Renal cortical epithelial cell (primary cell): ENCODE measurements around the gene RCAN1. TPM values are rescaled to one million over a fixed set of nuclear protein-coding genes. Genes with fewer than 3 reads are reported as not detected.
"Not testable (repeated sequence)": the region's sequence is repeated elsewhere in the genome, so short reads cannot be mapped to it uniquely, and the experiment has no call there.

Source experiments
- DNase-seq: peaks from one replicate; pipeline ENCODE4 v3.0.0-alpha.2; 2011; ENCODE audit warnings: low read depth
- total RNA-seq: library from RNA; depleted of rRNA; stranded (reverse); fragments of >200 nt; gene quantifications from 2 replicates; pipeline ENCODE4 v1.2.3, GENCODE V29; 2014

Gene RCAN1
- total RNA-seq, 1 donor from 2014 or later, result 113 TPM

DNA sequence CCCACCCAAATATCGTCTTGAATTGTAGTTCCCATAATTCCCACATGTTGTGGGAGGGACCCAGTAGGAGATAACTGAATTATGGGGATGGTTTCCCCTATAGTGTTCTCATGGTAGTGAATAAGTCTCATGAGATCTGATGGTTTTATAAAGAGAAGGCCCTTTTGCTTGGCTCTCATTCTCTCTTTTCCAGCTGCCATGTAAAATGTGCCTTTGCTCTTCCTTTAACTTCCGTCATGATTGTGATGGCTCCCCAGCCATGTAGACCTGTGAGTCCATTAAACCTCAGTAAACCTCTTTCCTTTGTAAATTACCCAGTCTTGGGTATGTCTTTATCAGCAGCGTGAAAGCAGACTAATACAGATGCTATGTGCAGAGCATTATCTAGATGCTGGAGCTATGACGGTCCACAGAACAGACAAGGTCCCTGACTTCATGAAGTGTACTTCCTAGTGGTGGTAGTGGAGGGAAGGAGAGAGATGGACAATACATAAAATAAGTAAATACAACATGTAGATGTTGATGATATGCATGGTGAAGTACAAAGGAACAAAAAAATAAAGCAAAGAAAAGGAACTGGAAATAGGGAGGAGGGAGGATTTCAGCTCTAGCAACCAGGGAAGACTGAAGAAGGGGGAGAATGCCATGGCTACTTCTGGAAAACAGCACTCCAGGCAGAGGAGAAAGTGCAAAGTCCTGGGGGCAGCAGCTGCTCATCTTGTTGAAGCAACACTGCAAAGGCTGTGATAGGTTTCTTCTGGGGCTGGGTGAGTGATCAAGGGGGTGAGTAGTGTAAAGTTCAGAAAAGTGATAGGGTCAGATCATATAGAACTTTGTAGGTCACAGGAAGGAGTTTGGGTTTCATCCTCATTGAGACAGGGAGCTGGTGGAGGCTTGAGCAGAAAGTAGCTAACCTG is 6.8 kb upstream of the RCAN1 start:
- DNase-seq, result no peak

DNA sequence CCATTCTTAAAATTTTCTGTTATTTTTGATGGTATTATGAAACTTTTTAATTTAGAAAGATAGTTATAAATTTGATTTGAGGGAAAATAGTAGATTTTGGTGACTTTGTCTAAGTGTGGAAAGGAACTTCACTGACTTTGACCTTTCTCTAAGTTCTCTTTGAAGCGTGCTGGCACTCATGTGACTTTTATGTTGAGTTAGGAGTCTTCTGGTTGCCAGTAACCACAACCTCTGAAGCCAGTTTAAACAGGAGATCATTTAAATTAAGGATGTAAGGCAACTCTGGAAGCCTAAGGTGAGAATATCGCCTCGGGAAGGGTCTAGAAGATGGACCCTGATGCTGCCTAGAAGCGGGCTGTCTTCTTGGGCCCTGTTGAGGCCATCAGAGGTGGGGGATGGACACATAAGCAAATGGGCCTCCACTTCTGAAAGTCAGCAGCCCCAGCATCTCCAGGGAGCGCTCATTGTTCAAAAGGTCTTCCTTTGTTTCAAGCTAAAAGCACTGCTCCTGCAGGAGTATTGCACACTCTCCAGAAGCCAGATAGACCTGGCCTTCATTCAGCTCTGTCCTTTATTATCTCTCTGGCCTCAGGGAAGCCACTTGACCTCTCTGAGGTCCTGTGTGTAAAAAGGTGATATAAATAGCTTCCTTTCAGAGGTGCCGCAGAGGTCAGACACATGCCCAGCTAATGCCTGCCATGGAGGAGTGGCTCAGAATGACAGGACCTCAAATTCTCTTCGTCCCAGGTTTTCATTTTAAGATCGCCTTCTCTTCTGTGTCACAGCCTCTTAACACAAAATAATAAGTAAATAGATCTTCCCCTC is 5.1 kb upstream of the RCAN1 start:
- DNase-seq, result no peak

DNA sequence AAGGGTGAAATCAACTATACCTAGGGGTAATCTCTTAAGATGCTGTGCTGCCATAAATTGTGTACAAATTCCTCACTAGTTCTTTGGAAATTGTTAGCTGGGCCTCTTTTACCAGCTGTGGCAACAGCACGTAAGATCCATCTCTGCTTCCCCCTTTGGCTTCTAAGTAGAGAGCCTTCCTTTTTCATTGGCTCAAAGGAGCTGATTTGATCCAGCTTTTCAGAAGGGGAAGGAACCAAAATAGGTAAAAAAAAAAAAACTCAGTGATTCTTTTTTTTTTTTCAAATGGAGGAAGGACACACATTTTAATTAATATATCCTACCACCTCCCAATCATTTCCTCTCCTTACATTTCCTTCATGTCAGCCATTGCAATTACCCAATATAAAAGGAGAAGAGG is 4.0 kb upstream of the RCAN1 start:
- DNase-seq, result no peak

DNA sequence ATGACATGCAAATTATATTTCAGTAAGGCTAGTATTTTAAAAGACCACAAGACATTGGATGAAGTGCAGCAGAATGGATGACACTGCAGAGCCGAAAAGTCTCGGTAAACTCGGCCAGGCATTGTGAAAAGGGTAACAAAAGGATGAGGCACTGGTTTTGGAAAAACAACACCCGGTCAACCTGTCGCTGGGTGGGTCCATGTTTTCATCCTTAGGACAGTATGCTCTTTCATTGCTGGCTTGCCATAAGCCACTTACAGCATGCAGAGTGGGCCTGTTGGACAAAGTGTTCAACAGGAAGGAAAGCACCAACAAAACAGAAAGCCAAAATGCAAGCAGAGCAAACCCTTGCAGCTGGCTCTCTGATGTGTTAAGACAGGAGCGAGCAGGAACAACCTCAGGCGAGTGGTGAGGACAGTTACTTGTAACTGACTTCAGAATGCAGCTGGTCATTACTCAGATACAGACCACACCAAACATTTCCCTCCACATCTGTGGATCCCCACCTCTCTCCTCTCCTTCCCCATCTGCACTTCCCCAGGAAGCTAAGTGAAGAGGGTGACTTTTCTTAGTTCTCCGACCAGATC is 2.9 kb upstream of the RCAN1 start:
- DNase-seq, result no peak

DNA sequence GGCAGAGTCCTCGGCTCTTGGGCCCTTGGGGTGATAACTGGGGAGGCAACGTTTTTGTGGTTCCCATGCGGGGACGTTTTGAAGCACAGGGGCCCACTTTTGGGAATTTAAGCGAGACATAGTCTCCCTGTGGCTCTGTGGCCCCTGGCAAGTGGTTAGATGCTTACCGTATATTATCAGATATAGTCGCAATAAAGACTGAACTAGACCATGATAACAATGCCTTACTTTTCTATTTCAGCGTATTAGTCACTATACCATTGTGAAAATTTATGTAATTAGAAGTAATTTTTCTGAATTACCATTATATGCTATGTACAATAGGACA is 538 bp upstream of the RCAN1 start:
- DNase-seq, result no peak

DNA sequence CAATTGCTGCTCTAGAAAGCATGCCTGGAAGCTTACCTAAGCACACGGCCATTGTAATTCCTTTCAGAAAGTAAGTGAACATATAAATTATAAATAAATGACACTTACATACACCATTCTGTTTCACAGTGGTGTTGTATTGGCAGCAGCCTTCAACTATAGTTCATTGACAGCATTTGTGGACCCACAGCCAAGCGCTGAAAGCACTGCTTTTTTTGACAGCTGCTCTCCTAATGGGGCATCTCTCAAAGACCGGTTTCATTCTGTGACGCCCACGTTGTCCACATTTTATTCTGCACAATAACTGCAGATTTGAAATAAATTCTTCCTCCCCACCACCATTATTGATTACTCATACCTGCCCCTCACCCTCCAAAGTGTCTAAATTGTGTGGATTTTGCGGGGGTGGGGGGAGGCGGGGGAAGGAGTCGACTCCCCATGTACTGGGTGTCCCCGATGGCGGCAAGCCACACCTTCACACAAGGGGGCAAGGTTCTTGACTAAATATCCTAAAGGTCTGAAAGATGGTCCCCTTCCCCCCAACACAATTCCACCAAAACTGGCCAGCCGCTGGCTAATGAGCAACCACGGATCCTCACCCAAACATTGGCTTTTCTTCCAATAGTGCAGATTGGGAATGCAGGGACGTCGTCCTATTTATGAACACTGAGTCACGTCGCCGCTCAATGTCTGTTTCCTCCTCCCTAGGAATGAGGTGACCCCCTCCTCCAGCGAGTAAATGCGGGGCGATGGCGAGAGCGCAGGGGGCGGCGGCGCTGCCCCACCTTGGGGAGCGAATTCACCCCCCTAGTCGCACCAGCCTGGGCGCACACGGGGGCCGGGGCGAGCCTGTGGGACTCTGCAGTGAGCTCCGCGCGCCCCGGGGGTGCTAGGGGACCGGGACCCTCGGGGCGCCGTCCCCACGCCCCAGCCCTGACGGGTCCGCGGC is 960 bp downstream of the RCAN1 start:
- DNase-seq, result peak; percentile 3

DNA sequence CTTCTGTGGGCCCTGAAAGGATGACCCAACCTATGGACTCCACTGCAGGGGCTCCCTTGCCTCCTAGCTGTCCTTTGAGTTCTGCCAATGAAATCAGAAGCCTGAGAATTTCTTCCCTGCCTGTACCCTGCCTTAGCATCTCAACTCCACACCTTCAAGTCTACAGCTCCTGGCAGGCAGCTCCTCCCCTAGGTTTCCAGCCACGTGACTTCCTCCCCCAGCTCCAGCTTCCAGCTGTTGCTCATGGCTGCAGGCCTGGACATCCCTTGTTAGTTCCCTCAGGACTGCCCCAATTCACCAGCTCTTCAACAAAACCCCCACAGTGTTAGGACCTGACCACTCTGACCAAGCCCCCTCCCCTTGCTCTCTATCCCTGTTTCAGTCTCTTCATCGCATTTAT is 2.4 kb downstream of the RCAN1 start:
- no peak for DNase-seq

DNA sequence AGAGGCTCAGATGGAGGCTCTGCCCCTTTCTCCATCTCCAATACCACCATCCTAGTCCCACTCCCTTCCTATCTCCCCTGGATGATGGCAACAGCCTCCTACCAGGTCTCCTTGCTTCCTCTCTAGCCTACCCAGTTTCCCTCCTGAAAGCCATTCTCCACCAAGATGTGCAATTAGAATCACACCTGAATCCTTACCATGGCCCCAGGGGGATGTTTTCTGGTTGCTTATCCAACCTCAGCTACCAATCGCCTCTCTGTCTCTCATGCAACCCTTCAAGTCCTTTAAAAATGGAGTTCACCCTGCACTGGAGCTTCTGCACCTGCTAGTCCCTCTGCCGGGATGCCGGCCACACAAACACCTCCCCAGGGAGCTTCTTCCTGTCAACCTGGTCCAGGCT is 2.9 kb downstream of the RCAN1 start:
- DNase-seq, result no peak

DNA sequence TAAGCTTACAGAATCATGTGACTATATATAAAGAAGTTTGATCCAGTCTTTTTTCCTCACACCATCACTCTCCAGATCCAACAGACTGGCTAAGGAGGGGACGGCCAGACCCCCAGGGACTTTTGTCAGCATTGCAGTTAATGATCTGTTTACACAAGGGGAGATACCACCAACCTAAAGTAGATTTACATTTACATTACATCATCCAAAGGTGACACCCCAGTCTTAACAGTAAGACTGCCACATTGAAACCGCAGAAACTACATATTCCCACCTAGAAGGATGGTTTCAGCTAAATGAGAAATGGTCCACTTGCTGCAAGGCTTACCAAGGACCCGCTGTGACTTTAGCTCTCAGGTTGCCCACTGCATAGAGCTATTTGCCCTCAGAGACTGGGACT is 3.4 kb downstream of the RCAN1 start:
- DNase-seq, result no peak

DNA sequence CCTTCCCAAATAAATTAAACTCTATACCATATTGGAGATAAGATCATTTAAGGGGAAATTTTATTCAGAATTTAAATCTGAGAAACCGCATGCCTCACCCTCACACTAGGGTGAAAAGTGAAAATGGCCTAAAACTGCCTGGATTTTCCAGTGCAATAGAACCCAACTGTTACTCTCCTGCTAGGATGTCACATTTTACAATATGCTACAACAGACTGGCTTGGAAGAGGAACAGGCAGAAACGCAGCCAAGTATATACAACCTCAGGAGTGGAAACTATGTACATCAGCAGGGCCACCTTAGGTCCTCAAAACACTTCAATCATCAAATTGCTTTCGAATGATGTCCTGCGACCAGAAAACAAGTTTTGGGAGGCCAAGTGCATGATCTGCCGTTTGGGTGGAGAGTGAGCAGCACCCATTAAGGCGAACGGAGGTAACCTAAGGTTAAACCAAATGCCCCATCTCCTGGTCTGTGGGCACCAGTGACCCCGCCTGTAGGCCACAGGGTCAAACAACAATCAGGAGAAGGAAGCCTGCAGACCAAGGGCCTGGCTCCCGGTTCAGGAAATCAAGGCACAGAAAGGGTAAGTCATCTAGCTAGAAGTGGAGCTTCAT is 4.9 kb downstream of the RCAN1 start:
- no peak for DNase-seq

DNA sequence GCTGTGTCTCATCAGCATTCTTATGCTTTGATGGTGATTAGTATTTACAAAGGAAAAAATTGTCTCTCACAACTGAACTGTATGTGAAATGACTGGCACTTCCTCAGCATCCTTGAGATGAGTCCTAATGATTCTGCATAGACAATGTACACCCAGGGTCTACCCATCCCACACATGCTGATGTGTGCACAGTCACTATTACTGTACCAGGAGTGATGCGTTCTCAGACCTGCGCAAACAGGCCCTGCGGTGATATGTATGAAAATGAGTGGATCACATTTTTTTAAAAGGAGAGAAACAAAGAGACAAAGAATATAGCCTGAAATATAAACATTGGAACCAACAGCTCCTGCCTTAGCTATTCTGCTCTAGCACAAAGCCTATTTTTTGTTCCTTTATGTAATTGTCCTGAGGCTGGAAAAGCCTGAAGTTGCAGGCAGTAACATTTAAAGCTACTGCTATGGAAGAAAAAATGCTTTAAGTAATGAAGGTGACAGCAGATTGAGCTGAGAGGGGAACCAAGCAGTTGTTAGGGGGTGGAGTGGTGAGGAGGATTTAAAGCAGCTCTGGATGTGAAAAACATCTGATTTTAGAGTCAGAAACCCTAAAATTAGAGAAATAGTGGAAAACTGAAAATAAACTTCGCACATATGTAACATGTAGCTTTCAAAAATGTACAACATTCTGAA is 5.5 kb downstream of the RCAN1 start:
- DNase-seq, result no peak

DNA sequence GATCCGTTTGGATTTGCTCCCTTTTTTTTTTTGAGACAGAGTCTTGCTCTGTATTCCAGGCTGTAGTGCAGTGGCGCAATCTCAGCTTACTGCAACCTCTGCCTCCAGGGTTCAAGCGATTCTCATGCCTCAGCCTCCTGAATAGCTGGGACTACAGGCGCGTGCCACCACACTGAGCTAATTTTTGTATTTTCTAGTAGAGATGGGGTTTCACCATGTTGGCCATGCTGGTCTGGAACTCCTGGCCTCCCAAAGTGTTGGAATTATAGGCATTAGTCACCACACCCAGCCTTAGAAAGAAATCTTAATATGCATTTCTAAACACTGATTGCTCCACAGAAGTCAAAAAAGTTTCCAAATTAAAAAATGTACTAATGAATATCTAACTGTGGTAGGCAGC is 7.5 kb downstream of the RCAN1 start:
- not testable (repeated sequence) for DNase-seq

DNA sequence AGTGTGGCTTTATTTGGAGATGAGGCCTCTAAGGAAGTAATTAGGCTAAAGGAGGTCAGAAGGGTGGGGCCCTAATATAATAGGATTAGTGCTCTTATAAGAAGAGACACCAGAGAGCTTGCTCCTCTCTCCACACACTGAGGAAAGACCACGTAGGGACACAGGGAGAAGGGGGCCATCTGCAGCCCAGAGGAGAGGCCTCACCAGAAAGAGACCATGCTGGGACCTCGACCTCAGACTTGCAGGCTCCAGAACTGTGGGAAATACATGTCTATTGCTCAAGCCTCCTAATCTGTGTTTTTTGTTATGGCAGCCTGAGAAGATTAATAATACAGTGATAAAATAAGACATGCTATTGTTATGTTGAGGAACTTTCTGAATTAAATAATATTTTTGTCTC is 8.3 kb downstream of the RCAN1 start:
- DNase-seq, result no peak

DNA sequence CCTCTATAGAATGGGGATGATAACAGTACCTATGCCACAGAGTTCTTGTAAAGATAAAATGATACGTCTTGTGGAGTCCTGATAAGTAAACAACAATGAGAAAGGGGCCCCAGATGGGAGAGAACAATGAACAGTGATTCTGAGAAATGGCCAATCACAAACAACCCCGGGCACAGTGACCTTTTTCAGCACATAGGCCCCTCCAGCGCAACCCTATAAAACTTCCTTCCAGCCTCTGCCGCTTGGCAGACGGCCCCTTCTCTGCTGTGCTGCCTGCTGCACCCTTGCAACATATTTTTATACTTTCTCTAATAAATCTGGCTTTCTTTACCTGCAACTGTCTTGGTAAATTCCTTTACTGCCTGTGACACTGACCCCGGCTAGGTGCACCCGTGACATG is 8.9 kb downstream of the RCAN1 start:
- no peak for DNase-seq

DNA sequence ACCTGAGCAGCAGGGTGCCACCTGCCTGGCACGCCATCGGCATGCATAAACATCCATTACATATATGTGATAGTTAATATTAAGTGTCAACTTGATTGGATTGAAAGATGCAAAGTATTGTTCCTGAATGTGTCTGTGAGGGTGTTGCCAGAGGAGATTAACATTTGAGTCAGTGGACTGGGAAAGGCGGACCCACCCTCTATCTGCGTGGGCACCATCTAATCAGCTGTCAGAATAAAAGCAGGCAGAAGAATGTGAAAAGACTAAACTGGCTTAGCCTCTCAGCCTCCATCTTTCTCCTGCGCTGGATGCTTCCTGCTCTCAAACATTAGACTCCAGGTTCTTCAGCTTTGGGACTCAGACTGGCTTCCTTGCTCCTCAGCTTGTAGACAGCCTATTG is 10.0 kb downstream of the RCAN1 start:
- not testable (repeated sequence) for DNase-seq

DNA sequence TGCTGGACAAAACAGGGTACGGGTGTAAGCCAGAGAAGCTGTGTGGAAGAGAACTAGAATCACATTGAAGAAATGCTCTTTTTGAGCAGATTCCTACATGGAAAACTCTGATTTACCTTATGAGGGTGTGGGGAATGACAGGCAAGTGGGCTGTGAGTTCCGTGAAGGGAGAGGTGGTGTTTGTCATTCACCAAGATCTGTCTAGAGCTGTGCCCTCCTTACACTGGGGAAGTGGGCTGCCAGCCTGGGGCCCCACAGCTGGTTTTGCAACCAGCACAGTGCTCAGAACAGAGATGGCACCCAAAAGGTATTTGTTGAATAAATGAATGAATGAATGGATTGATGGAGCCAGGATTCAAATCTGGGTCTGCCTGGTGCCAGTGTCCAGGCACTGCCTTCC is 10.4 kb downstream of the RCAN1 start:
- DNase-seq, result no peak

DNA sequence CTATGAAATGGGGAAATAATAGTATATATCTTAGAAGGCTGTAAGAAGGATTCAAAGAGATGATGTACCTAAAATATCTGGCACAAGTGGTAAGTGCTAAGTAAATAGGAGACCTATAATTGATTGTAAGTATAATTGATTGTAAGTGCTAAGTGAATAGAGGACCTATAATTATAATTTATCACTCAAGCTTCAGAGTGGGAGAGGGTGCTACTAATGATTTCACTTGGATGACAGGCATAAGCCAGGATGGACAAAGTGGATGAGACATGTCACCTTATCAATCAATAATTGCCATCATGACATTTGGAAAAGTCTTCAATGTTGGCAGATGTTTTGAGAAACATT is 11.2 kb downstream of the RCAN1 start:
- no peak for DNase-seq

DNA sequence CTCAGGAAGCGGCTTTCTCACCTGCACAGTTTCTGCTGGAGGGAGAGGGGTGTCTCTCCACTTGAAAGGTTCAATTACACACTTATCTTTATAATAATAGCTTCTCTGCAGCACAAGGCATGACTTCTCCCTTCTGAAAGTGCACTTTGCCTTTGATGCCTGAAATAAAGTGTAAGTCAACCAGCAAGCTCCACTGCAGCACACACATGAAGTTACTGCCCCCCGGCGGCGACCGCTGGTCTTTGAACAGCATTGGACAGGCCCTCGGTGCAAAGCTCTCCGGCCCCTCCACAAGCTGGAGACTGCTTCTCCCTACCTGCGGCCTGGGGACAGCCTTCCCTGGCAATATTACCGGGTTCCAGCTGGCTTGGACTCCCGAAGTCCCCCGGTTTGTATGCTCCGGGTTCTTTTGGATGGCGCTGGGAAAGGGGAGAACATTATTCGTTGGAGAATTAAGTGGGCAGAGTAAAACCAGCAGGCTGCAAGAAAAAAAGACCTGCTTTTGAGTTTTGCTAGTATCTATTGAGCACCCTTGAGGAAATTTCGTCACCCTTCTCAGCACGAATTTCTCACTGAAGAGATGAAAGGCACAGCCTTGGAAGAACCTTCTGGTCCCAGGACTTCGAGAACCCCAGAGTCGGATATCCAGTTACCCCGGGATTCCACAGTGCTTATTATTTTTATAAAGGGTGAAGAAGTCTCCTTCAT is 11.8 kb downstream of the RCAN1 start:
- DNase-seq, result peak; percentile 52

DNA sequence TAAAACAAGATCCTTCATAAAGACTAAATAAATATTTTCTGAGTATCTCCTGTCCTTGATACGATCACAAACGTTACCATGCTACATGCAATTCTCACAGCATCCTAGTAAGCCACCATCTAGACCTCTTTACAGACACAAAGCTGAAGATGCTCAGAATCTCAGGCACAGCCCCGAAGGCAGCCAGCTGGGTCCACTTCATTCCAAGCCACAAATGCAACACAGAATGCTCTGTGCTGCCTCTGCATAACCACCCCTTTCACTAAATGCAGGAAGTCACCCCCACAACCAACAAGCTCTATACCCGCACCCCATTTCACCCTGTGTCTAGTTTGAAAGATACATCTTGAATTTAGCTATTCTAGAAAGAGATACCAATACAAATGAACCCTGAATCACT is 12.9 kb downstream of the RCAN1 start:
- no peak for DNase-seq

DNA sequence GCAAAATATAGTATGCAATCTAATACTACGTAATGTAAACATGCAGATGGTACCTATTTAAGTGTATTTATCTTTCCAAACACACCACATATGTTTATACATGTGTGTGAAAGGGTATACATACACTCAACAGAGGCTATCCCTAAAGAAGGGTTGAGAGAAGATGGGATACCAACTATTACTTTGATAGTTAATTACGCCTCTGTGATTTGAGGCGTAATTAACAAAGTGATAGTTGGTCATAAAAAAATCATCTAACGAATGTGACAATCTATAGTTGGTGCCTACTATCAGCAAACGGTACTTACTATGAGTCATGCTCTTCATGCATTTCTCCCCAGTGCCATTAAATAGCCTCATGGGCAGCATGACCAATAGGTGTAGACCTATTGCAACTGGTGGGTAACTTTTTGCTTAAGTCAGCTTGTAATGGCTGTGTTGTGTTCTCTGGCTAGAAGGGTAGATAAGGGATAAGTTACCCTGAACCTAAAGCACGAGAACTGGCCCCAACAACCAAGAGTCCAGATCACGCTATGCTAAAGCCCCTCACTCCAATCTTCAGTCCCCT is 15.3 kb downstream of the RCAN1 start:
- DNase-seq, result no peak
